ENCODE data around the gene ZNF771.
"Not testable (repeated sequence)": the region's sequence is repeated elsewhere in the genome, so short reads cannot be mapped to it uniquely, and the experiment has no call there.

Gene ZNF771

GRCh38 chr16:30459456-30459855 lies 52.0 kb downstream of the ZNF771 start:
- H3K36me3 ChIP-seq (ENCODE audit: control insufficient read depth, insufficient read depth, low read length, severe bottlenecking) = no peaks in the 10 kb centered on the region
- H3K4me3 ChIP-seq (ENCODE audit: low read length) = no peak overlapping the region
- H3K9ac ChIP-seq (ENCODE audit: low read length) = no peak overlapping the region
- DNase-seq (ENCODE audit: low read depth) = no peak
- peaks cover 4% of the 10 kb centered on the region for H3K27me3 ChIP-seq (replicated peaks; ENCODE audit: control insufficient read depth, insufficient read depth, low read length)
- no peaks in the 10 kb centered on the region for H3K4me1 ChIP-seq (ENCODE audit: control insufficient read depth, insufficient read depth, low read length)
- no peaks in the 10 kb centered on the region for H3K9me3 ChIP-seq (ENCODE audit: control insufficient read depth, low read length)

GRCh38 chr16:30461426-30461825 lies 54.0 kb downstream of the ZNF771 start:
- DNase-seq (ENCODE audit: low read depth); H3K9ac ChIP-seq (ENCODE audit: low read length); H3K4me3 ChIP-seq (ENCODE audit: low read length); H3K36me3 ChIP-seq (ENCODE audit: control insufficient read depth, insufficient read depth, low read length, severe bottlenecking); H3K4me1 ChIP-seq (ENCODE audit: control insufficient read depth, insufficient read depth, low read length); H3K27me3 ChIP-seq (replicated peaks; ENCODE audit: control insufficient read depth, insufficient read depth, low read length); H3K9me3 ChIP-seq (ENCODE audit: control insufficient read depth, low read length): not testable (repeated sequence)

GRCh38 chr16:30464078-30464477 lies 56.7 kb downstream of the ZNF771 start:
- DNase-seq (ENCODE audit: low read depth) = no peak
- no peaks in the 10 kb centered on the region for H3K36me3 ChIP-seq (ENCODE audit: control insufficient read depth, insufficient read depth, low read length, severe bottlenecking)
- no peak overlapping the region for H3K4me3 ChIP-seq (ENCODE audit: low read length)
- no peaks in the 10 kb centered on the region for H3K27me3 ChIP-seq (replicated peaks; ENCODE audit: control insufficient read depth, insufficient read depth, low read length)
- peaks cover under 1% of the 10 kb centered on the region for H3K4me1 ChIP-seq (ENCODE audit: control insufficient read depth, insufficient read depth, low read length)
- no peak overlapping the region for H3K9ac ChIP-seq (ENCODE audit: low read length)
- no peaks in the 10 kb centered on the region for H3K9me3 ChIP-seq (ENCODE audit: control insufficient read depth, low read length)
